HG02973 (cell line): ENCODE measurements around the gene TICAM1.

Experiments
- ATAC-seq: cut with Tn5 transposase; IDR thresholded peaks from one replicate; pipeline ENCODE4 v1.9.1; 2021; ENCODE audit warnings: moderate library complexity; ENCODE audit not compliant: unreplicated experiment

The TICAM1 gene

DNA sequence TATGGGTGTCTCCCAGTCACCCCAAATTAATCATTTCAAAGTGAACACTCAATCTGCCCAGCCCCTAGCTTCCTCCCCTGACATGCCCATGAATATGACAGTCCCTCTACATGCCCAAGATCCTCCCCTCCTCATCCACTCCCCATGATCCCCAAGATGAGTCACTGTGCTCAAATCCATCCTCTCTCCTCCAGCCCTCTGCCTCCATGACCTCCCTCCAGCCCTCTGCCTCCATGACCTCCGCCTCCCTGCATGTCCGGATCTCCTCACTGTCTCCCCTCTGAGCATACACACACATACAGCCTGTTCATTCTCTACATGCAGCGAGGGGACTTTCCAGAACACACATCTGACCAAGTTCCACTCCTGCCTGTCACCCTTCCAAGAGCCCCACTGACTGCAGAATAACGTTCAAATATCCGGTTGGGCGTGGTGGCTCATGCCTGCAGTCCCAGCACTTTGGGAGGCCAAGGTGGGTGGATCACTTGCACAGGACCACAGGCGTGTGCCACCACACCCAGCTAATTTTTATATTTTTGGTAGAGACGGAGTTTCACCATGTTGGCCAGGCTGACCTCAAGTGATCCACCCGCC lies 58.4 kb downstream of the TICAM1 start:
- no peak for ATAC-seq

DNA sequence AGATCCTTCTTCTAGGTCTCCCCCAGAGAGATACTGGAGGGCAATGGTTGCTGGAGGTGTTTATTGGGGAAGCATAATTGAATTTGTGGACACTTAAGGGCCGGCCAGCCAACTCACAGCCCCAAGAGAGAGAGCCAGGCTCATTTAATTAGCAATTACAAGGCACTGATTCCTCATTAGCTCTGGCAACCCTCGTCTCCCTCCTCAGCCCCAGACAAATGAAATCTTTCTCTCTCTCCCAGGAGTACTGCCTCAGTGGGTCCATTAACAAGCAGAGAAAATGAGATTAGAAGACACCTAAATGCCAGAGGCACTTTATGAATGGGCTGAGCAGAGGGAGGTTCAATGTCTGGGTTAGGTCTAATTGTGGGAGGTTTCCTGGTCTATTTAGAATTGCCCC lies 58.9 kb downstream of the TICAM1 start:
- ATAC-seq: no peak

DNA sequence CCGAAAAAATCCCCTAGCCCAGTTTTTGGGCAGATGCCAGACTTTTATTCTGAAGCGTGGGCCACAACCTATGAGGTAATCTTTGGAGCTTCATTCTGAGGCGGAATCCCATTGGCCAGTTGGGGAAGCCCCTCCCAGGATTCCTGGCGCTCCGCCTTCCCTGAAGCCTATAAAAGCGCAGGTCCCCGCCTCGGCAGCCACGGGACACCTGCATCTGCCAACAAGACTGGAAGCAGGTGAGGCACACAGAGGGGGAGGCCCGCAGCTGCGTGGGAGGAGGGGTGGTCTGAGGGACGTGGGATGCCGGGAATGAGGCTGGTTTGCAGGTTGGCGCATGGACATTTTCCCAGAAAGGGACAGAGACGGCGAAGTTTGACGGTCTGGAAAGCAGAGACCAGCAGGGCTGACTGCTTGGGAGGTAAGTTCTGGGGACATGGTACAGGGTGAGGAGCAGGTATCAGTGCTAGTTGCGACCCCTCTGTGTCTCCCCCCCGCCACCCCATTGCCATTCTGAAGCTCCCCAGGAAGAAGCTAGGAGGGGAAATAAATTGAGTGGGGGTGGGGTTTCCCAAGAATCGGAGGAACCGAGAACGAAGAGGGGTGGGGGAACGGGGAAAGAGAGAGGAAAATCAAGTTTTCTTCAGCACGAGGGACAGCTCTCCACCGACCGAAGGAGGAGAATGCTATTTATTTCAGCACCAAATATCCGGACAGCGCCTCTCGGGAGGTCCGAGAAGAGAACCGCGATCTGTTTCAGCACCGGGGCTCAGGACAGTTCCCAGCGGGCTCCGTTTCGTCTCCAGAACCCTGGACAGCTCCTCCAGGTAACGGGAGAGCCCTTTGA lies 62.4 kb downstream of the TICAM1 start:
- no peak for ATAC-seq
